ENCODE measurements around the gene FGF11.

The FGF11 gene

GRCh38 chr17:7486181-7486580, 46.9 kb downstream of the FGF11 start:
- peak; percentile 34 for DNase-seq (ENCODE audit: extremely low read depth, low read depth)
- TF ChIP-seq, protein P1, sequence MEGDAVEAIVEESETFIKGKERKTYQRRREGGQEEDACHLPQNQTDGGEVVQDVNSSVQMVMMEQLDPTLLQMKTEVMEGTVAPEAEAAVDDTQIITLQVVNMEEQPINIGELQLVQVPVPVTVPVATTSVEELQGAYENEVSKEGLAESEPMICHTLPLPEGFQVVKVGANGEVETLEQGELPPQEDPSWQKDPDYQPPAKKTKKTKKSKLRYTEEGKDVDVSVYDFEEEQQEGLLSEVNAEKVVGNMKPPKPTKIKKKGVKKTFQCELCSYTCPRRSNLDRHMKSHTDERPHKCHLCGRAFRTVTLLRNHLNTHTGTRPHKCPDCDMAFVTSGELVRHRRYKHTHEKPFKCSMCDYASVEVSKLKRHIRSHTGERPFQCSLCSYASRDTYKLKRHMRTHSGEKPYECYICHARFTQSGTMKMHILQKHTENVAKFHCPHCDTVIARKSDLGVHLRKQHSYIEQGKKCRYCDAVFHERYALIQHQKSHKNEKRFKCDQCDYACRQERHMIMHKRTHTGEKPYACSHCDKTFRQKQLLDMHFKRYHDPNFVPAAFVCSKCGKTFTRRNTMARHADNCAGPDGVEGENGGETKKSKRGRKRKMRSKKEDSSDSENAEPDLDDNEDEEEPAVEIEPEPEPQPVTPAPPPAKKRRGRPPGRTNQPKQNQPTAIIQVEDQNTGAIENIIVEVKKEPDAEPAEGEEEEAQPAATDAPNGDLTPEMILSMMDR (IDR thresholded peaks at IDR 0.05; ENCODE audit: low read depth, low read length): no peak

GRCh38 chr17:7490144-7490543, 50.8 kb downstream of the FGF11 start:
- TF ChIP-seq, protein P1 (IDR thresholded peaks at IDR 0.05; ENCODE audit: low read depth, low read length): no peak
- DNase-seq (ENCODE audit: extremely low read depth, low read depth): no peak

- TF ChIP-seq, protein P1 (IDR thresholded peaks at IDR 0.05; ENCODE audit: low read depth, low read length): no peak
- no peak for DNase-seq (ENCODE audit: extremely low read depth, low read depth)
These were observed 52.3 kb downstream of the FGF11 start for GRCh38 chr17:7491583-7491982.

- DNase-seq (ENCODE audit: extremely low read depth, low read depth): no peak
- TF ChIP-seq, protein P1 (IDR thresholded peaks at IDR 0.05; ENCODE audit: low read depth, low read length): no peak
These were observed 54.6 kb downstream of the FGF11 start for GRCh38 chr17:7493941-7494340.

Data from AG09319 (cell line).